Kidney epithelial cell (primary cell): Measurements from ENCODE around the gene SORBS1. TPM values are rescaled to one million over a fixed set of nuclear protein-coding genes. Genes with fewer than 3 reads are reported as not detected.

Experiments used
- DNase-seq: peaks from one replicate; pipeline ENCODE4 v3.0.0-alpha.2; 2010; ENCODE audit warnings: low read depth
- H3K27me3 ChIP-seq: 2 replicates; pipeline ENCODE4 v1.6.0; 2011; ENCODE audit warnings: low read length; ENCODE audit not compliant: control insufficient read depth, insufficient read depth
- H3K36me3 ChIP-seq: 2 replicates; pipeline ENCODE4 v1.5.1; 2011; ENCODE audit warnings: low read length; ENCODE audit not compliant: control insufficient read depth, insufficient read depth
- H3K4me3 ChIP-seq: 2 replicates; pipeline ENCODE4 v1.5.1; 2011; ENCODE audit warnings: low read depth, mild to moderate bottlenecking, control low read depth, low read length
- CTCF ChIP-seq: IDR thresholded peaks from 2 replicates; pipeline ENCODE4 v1.5.1; 2011; ENCODE audit warnings: mild to moderate bottlenecking, moderate library complexity, low read length, control low read depth, inconsistent platforms; ENCODE audit not compliant: insufficient read depth, poor library complexity, severe bottlenecking
- total RNA-seq: library from RNA; depleted of rRNA; stranded (reverse); fragments of >200 nt; gene quantifications from 2 replicates; pipeline ENCODE4 v1.2.3, GENCODE V29; 2015

Gene SORBS1
- total RNA-seq, 1 donor from 2014 or later: 4.9 TPM

DNA sequence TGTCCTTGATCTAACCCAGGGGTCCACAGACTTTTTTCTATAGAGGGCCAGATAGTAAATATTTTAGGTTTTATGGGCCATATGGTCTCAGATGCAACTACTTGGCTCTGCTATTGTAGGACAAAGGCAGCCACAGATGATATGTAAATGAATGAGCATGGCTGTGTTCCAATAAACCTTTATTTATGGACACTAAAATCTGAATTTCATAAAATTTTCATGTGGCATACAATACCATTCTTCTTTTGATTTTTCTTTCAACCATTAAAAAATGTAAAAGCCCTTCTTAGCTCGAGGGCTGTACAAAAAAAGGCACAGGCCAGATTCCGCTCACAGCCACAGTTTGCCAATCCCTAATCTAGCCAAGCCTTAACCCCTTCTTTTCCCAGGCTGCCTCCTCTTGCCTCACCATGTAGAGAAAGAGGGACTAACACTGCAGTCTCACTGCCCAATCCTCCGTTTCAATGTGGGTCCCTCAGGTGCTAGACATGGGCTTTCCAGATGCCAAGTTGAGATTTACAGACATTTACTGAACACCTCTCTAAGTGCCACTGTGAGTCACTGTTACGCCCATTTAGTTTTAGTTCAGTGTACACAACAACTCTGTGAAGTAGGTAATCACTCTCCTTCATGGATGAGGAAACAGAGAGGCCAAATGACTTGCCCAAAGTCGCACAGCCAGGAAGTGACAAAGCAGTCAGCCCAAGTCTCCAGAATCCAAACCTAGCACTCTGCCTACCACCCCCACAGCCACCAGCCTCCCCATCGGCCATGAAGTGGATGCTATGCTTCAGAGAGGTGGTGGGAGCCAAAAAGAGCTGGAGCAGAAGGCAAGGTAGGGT lies 137.8 kb downstream of the SORBS1 start:
- no peak overlapping the region for H3K4me3 ChIP-seq
- no peaks in the 10 kb centered on the region for H3K36me3 ChIP-seq
- peak; percentile 41 for DNase-seq
- TF ChIP-seq CTCF: no peak
- H3K27me3 ChIP-seq: no peaks in the 10 kb centered on the region

DNA sequence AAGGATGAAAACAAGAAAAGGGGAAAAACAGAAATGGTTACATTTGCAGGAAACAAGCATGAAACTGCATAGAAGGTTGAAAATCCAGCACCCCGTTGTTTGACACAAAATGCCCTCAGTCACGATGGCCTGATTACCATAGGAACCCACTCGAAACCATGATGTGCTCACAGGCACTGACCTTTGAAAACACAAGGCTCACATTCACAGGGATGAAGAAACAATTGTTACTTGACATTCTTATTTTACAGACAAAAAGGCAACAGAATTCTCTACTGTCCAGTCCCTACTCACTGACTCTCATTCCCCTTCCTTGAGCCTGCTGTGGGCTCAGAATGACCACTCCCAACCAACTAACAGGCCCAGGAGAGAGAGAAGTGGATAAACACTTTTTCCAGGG lies 138.9 kb downstream of the SORBS1 start:
- Histone ChIP-seq H3K36me3 (no peaks in the 10 kb centered on the region), H3K27me3 (no peaks in the 10 kb centered on the region), H3K4me3 (no peak overlapping the region)
- no peak for TF ChIP-seq CTCF
- no peak for DNase-seq

DNA sequence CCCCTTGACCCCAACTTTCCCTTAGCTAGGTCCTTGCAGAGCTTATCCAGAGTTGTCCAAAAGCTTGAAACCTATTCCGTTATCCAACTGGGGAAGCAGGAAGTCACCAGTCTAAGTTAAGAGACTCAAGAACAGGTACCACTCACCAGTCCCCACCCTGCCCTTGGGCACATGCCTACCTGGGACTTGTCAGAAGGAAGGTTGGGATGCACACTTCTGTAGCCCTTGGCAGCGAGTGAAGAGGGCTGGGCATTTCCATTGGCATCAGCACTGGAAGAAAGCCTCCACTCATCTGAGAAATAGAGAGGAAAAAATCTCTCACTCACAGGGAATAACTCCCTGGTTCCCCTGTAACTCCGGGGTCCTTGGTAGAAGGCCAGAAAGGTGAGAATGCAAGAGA lies 139.4 kb downstream of the SORBS1 start:
- no peak for DNase-seq
- TF ChIP-seq CTCF: no peak

DNA sequence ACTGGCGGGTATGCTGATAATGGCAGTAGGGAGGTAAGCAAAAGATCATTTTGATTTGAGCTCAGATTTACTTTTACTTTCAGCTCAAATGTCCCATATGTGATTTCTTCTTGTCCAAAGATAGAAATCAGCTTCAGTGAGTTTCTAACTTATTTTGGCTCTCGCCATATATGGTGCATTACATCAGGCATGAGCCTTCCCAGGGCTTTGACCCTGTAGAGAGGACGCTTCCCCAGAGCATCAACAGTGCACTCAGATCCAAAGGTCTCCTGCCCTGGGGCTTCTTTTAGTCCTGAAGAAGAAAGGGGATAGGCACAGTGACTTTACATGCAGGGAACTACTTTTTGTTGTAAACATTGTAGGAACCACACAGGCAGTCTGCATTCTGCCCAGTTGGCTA lies 141.8 kb downstream of the SORBS1 start:
- no peak for DNase-seq
- TF ChIP-seq CTCF: no peak
- Histone ChIP-seq H3K36me3 (no peaks in the 10 kb centered on the region), H3K4me3 (no peak overlapping the region), H3K27me3 (no peaks in the 10 kb centered on the region)

More for the DNA sequence above, 139.4 kb downstream of the SORBS1 start:
- no peak overlapping the region for H3K4me3 ChIP-seq
- no peaks in the 10 kb centered on the region for H3K36me3 ChIP-seq
- H3K27me3 ChIP-seq: no peaks in the 10 kb centered on the region

- Histone ChIP-seq H3K36me3 (peaks cover 2% of the 10 kb centered on the region), H3K27me3 (no peaks in the 10 kb centered on the region), H3K4me3 (no peak overlapping the region)
- TF ChIP-seq CTCF: no peak
- DNase-seq: no peak
Measured at GRCh38 chr10:95416973-95417372, 144.2 kb downstream of the SORBS1 start.

DNA sequence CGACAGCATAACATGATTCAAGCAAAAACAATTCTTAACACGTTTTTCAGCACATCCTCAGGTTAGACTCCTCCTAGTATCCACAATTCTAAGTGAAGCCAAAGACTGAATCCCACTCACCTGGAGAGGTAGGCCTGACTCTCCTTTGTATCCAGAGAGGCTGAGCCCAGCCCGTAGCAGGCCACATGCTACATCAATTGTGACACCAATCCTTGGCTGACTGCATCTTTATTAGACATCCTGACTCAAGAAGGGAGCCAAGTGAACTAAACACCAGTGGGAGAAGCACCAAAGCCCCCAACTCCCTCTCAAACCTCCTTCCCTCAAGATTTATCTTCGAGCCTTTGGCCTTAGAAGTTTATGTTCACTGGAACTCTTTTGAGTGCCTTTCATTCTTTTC lies 144.9 kb downstream of the SORBS1 start:
- Histone ChIP-seq H3K36me3 (peaks cover 2% of the 10 kb centered on the region), H3K4me3 (no peak overlapping the region), H3K27me3 (no peaks in the 10 kb centered on the region)
- no peak for TF ChIP-seq CTCF
- no peak for DNase-seq
